Stimulated activated CD4-positive, alpha-beta T cell treated with anti-CD3 and anti-CD28 coated beads, Interleukin-15, amount 100 ng/mL, for 1 hour (primary cell): ENCODE measurements around the gene DGCR2.
"Not testable (repeated sequence)": the region's sequence is repeated elsewhere in the genome, so short reads cannot be mapped to it uniquely, and the experiment has no call there.

Experiments
- DNase-seq, 2 donors: peaks; one replicate each; pipeline ENCODE4 v3.0.0-alpha.2; 2020; ENCODE audit warnings: low read depth in 1 of 2, low spot score in 1 of 2

The DGCR2 gene

DNA sequence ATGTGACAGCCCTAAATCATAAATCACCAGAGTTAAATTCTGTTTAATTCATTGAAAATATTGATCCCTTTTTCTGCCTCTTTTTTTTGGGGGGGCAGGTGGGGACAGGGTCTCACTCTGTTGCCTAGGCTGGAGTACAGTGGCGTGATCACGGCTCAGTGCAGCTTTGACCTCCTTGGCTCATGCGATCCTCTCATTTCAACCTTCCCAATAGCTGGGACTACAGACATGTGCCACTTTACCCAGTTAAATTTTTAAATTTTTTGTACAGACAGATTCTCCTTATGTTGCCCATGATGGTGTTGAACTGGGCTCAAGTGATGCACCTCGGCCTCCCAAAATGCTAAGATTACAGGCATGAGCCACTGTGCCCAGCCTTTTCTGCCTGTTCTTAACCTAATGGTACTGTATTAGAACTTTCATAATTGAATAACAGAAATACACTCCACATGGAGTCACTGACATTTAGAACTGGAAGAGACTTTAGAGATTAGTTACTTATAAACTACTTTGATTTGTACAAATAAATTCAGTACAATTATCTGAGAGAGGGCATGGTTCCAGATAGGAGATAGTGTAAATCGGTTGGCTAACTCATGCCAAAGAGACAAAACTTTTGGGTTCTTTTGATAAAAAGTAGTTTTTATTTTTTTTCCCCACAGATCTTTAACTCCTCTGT, 109.8 kb downstream of the DGCR2 start:
- no peak for DNase-seq

DNA sequence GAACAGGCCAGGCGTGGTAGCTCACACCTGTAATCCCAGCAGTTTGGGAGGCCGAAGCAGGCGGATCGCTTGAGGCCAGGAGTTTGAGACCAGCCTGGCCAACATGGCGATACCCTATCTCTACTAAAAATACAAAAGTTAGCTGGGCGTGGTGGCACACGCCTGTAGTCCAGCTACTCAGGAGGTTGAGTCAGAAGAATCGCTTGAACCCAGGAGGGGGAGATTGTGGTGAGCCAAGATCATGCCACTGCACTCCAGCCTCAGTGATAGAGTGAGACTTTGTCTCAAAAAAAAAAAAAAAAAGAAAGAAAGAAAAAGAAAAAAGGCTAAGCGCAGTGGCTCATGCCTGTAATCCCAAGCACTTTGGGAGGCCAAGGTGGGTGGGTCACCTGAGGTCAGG, 110.6 kb downstream of the DGCR2 start:
- not testable (repeated sequence) for DNase-seq

DNA sequence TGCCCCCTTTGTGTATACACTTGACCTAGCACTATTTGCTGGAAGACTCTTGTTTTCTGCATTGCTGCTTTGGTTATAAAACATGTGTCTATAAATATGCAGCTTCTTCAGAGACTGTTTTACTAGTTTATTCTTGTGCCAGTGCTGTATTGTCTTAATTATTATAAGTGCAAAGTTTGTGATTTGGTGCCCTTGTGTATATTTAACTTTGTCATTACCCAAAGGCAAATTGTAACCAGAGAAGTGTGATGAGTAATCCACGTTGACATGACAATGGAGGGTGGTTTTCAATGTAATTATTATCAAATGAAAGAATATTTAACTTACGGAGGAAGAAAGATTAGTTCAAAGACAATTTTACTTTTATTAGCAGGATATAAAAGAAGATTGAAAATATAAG, 111.1 kb downstream of the DGCR2 start:
- no peak for DNase-seq

DNA sequence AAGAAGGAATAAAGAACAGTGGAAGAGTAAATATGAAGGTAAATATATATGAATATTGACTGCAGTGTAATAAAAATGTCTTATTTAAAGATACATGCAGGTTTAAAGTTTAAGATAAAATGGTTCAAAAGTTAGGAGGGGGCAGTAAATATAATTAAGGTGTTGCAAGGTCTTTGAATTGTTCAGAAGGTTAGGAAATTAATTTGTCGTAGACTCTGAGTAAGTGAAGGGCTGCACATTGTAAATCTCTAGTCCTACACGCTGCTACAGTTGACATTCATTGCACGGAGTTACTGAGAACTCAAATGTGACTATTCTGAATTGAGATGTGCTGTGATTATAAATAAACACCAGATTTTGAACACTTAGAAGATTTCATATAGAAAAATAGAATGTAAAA, 116.3 kb downstream of the DGCR2 start:
- DNase-seq = no peak

GRCh38 chr22:19004471-19004870, 117.7 kb downstream of the DGCR2 start:
- DNase-seq = no peak

GRCh38 chr22:19003508-19003907, 118.7 kb downstream of the DGCR2 start:
- DNase-seq = no peak

DNA sequence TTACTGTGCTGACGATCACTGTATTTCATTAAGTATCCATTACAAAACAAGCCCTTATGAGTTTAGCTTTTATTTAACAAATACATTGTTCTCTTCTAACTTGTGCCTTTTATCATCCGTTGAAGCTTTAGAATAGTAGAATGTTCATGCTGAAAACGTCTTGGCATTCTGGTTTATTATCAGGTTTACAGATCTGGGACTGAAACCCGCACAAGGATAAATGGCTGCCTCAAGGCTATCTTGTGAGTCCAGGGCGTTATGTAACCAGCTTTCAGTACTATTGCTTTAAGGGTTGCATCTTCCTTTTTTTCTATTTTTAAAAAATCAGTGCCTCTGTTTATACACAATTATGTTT, 119.6 kb downstream of the DGCR2 start:
- DNase-seq = no peak

GRCh38 chr22:19001204-19001603, 121.0 kb downstream of the DGCR2 start:
- DNase-seq = no peak

DNA sequence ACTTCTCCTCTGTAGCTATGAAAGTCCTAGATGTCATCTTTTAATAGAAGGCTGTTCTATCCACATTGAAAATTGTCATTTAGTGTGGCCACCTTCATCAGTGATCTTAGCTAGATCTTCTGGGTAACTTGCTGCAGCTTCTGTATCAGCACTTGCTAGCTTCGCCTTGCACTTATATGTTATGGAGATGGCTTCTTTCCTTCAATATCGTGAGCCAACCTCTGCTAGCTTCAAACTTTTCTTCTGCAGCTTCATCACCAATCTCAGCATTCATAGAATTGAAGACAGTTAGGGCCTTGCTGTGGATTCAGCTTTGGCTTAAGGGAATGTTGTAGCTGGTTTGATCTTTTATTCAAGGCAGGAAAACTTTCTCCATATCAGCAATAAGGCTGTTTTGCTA, 122.1 kb downstream of the DGCR2 start:
- DNase-seq = not testable (repeated sequence)

DNA sequence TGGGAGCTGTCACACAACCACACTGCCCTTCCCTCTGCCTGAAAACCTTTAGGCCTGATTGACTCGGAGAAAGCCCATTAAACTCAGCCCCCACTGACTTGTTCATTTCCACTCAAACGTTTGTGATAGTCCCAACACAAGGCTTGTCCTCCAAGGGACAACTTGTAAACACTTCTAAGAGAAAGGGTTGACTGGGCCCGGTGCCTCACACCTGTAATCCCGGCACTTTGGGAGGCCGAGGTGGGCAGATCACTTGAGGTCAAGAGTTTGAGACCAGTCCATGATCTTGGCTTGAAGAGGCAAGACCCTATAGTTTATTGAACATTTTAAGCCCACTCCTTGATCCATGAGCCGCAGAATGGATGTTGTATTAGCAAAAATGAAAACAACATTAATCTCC, 122.8 kb downstream of the DGCR2 start:
- no peak for DNase-seq

- DNase-seq = no peak
These were observed 123.2 kb downstream of the DGCR2 start for GRCh38 chr22:18999008-18999407.

DNA sequence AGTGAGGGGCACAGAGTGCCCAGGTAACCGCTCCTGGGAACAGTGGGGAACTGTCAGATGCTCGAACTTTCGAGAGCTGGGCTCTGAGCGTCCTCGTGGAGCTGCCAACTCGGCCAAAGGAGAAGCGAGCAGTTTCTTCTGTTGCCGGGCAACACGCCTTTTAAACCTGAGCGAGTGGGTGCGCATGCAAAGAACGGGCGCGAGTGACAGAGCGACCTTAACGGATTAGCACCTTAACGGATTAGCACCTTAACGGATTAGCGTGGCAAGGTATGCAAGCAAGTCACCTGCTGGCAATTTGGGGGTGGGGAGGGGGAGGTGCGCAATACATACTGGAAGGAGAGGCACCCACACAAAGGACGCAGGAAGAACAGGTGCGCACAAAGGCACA, 124.3 kb downstream of the DGCR2 start:
- DNase-seq = no peak

DNA sequence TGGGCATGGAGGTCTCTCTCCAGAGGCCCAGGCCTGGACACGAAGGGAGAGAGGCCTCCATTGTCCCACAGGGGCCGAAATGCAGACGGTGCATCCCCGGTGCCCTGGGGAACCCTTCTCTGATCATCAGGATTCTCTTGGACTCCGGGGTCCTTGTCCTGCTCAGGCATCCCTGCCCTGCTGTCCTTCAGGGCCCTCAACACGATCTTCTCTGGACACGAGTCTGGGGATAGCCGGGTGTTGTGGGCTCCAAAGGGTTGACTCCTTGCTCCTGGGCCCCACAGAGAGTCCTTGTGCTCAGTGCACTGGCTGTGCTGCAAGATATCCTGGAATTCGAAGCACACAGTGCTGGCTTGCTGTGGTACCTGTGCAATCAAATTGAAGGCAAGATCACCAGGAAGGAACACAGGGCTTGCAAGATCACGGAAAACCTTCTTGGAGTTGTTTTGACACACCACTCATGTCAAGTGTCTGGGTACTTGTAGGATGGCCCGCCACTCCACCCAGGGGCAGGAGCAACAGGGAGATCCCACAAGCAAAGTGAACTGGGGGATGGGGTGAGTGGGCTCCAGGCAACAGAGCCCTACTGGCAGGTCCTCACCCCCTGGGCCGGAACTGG, 124.8 kb downstream of the DGCR2 start:
- DNase-seq = no peak

GRCh38 chr22:18996376-18996900, 125.8 kb downstream of the DGCR2 start:
- no peak for DNase-seq

DNA sequence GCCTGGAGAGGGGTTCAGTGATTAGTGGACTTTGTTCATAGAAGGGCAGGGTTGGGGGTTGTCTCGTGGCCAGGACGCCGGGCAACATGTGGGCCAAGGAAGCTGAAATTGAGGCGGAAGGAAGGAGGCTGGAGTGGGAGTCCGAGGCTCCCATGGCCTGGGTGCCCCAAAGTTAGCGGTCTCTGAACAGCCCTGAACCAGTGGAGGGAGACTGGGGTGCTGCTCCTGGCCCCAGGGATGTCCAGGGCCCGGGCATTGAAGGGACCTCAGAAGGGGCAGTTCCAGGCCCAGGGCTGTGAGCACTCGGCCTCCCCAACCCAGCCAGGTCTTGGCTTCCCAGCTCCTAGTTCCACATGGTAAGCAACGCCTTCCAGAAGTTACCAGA, 126.9 kb downstream of the DGCR2 start:
- no peak for DNase-seq

GRCh38 chr22:18994701-18995326, 127.4 kb downstream of the DGCR2 start:
- DNase-seq = no peak

- DNase-seq = no peak
These were observed 128.2 kb downstream of the DGCR2 start for GRCh38 chr22:18994056-18994455.

DNA sequence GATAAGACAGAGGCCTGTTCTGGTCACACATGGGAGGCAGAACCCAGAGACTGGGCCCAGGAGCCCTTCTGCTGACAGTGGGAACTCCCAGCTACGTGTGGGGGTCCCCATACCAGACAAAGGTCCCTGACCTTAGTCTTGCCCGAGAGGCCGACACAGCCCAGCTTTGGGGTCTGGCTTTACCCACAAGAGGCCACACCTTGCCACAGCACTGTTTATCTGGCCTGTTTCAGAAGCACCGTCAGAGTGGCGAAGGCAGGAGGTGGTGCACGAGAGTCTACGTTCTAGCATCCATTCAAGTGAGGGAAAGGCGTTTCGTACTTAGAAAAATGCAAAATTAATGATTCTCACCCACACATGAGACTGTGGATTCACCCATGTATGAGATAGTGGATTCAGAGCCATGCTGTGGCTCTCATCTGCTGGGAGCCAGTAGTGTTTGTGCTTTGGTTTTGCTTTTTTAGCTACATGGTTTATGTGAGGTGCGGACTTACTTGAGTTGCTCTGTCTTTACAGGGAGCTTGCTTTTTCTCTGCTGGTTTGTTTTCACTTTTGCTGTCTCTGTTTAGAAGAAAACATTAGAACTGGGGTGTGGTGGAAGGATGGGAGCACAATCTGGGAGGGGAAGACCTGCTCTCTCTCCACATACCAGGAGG, 129.5 kb downstream of the DGCR2 start:
- DNase-seq = no peak

GRCh38 chr22:18991821-18992442, 130.3 kb downstream of the DGCR2 start:
- DNase-seq = no peak

DNA sequence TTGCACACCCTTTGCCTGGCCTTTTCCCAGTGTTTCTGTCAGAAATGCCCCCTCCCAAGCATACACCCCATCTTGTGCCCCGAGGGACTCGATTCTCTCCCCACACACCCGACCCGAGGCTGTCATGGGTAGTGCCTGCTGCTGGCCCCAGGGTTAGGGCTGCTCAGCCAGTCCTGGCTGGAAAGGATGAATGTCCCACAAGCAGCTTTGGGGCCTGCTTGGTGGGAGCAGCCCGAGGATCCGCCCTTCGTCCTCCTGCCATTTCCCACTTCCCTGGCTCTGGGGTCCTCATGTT, 131.1 kb downstream of the DGCR2 start:
- DNase-seq = no peak

GRCh38 chr22:18990355-18991137, 131.7 kb downstream of the DGCR2 start:
- DNase-seq = no peak
